Spinal cord (tissue), 10 donors: Measurements from ENCODE around the gene ARF1. TPM values are rescaled to one million over a fixed set of nuclear protein-coding genes. Genes with fewer than 3 reads are reported as not detected.

Experiments
- DNase-seq, 6 donors: peaks; one replicate each; pipeline versions ENCODE4 v3.0.0 to v3.0.0-alpha.2; 2013 to 2015; ENCODE audit warnings: low spot score in 6 of 6, low read depth in 4 of 6
- H3K27ac ChIP-seq: one replicate; pipeline ENCODE4 v1.5.1; 2013; ENCODE audit warnings: low read depth, low read length, control low read depth
- H3K27me3 ChIP-seq: one replicate; pipeline ENCODE4 v1.6.1; 2013; ENCODE audit warnings: low read length; ENCODE audit not compliant: control insufficient read depth, insufficient read depth
- H3K36me3 ChIP-seq: one replicate; pipeline ENCODE4 v1.6.1; 2013; ENCODE audit warnings: low read length; ENCODE audit not compliant: control insufficient read depth, insufficient read depth
- H3K4me1 ChIP-seq: one replicate; pipeline ENCODE4 v1.6.1; 2013; ENCODE audit warnings: low read length; ENCODE audit not compliant: control insufficient read depth, insufficient read depth
- H3K4me3 ChIP-seq: one replicate; pipeline ENCODE4 v1.5.1; 2013; ENCODE audit warnings: low read depth, low read length, control low read depth
- H3K9me3 ChIP-seq: one replicate; pipeline ENCODE4 v1.6.1; 2013; ENCODE audit warnings: low read length; ENCODE audit not compliant: control insufficient read depth, insufficient read depth
- WGBS: methylation state at CpG from one replicate; pipeline ENCODE4 v1.1.5; 2013; ENCODE audit warnings: missing lambda C conversion rate; ENCODE audit not compliant: insufficient coverage; 5-methylcytosine and 5-hydroxymethylcytosine counted together
- polyA plus RNA-seq, 2 donors: library from polyadenylated mRNA; unstranded; fragments of 120-200 nt; gene quantifications; one replicate each; pipeline ENCODE4 v1.2.1, GENCODE V29; 2013; ENCODE audit not compliant: insufficient read length in 2 of 2
- total RNA-seq, 2 donors: library from RNA; depleted of rRNA in 1 of 2; stranded (reverse); fragments of 120-200 nt in 1 of 2; fragments of >200 nt in 1 of 2; gene quantifications; one replicate each; pipeline versions ENCODE4 v1.2.3 to v1.2.4, GENCODE V29; 2013 to 2014
- donor health status: healthy.

Gene ARF1
- total and polyA plus RNA-seq, 4 donors, result 119 to 377 (median 244) TPM

- 96% methylated on average over 2 of the region's 5 CpGs for WGBS
These were observed 34.4 kb upstream of the ARF1 start for GRCh38 chr1:228048120-228048519.

GRCh38 chr1:228048659-228049298, 33.7 kb upstream of the ARF1 start:
- Histone ChIP-seq H3K4me3 (no peak overlapping the region), H3K27me3 (no peaks in the 10 kb centered on the region), H3K9me3 (no peaks in the 10 kb centered on the region), H3K27ac (no peak overlapping the region), H3K36me3 (no peaks in the 10 kb centered on the region), H3K4me1 (no peaks in the 10 kb centered on the region)
- 86% methylated on average over 6 of the region's 6 CpGs for WGBS
- DNase-seq, result no peak

More at GRCh38 chr1:228048120-228048519, 34.4 kb upstream of the ARF1 start:
- Histone ChIP-seq H3K9me3 (no peaks in the 10 kb centered on the region), H3K27ac (no peak overlapping the region), H3K4me1 (no peaks in the 10 kb centered on the region), H3K27me3 (no peaks in the 10 kb centered on the region), H3K4me3 (no peak overlapping the region), H3K36me3 (no peaks in the 10 kb centered on the region)
- no peak for DNase-seq

DNA sequence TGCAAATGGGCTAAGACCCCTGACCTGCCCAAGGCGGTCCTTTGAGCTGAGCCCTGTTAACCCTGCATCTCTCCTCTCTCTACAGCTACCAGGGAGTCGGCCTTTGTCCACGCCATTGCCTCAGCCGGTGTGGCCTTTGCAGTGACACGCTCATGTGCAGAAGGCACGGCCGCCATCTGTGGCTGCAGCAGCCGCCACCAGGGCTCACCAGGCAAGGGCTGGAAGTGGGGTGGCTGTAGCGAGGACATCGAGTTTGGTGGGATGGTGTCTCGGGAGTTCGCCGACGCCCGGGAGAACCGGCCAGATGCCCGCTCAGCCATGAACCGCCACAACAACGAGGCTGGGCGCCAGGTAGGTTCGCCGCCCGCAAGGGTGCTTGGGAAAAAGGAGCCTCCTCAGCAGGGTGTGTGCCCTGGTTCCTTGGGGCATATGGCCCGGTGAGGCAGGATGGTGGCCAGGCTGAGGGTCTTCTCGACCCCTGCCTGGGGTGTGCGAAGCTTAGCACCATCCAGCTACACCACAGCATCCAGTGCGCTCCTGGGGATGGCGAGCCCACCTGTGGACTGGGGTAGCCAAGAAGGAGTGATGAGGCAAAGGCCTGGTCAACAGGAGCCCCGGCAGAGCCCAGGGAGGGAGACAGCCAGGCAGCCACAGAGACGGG, 31.8 kb upstream of the ARF1 start:
- Histone ChIP-seq H3K27me3 (peaks cover 3% of the 10 kb centered on the region), H3K4me1 (no peaks in the 10 kb centered on the region), H3K27ac (no peak overlapping the region), H3K9me3 (no peaks in the 10 kb centered on the region), H3K4me3 (no peak overlapping the region), H3K36me3 (no peaks in the 10 kb centered on the region)
- DNase-seq, result no peak
- WGBS, result 93% methylated on average over 25 of the region's 30 CpGs

DNA sequence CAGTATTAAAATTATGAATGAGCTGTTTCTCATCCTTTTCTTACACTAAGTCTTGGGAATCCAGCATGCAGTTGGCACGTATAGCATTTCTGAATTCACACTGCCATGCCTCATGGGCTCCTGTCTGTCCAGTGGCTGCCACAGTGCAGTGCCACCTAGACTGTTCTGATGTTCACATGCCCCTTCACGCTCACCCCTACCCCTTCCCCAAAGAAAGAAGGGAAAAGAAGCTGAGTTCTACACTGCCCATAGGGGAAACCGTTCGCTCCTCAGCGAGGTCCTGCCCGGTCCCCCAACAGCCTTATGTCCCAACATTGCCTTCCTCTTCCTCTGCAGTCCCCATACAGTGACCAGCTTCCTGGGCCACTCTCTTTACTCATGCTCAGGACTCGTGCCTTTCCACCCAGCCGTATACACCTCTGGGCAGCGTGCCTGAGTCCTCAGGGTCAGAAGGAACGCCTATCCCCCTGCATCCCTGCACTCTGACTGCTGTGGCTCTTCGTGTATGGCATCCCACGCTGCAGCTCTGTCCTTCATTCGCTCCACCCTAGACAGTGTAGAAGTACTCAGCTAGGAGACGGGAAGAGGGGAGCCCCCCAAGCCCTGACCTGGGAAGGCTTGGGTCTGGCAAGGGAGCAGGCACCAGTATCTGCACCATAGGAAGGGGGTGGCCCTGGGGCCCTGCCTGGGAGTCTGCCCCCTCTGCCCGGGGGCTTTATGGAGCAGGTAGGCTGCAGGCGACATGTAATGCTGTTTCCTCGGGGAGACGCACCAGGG, 24.1 kb upstream of the ARF1 start:
- WGBS, result 41% methylated on average over 18 of the region's 18 CpGs
- Histone ChIP-seq H3K36me3 (no peaks in the 10 kb centered on the region), H3K4me1 (peaks cover 17% of the 10 kb centered on the region), H3K4me3 (no peak overlapping the region), H3K27me3 (peaks cover 52% of the 10 kb centered on the region), H3K9me3 (no peaks in the 10 kb centered on the region), H3K27ac (no peak overlapping the region)
- no peak for DNase-seq

- H3K27ac ChIP-seq, result no peak overlapping the region
- WGBS, result 7% methylated on average over 66 of the region's 66 CpGs
- no peak overlapping the region for H3K4me3 ChIP-seq
- no peaks in the 10 kb centered on the region for H3K9me3 ChIP-seq
- peaks cover 52% of the 10 kb centered on the region for H3K27me3 ChIP-seq
- DNase-seq, result peak in 1 of 6 donors; percentile 12
- peaks cover 17% of the 10 kb centered on the region for H3K4me1 ChIP-seq
- H3K36me3 ChIP-seq, result no peaks in the 10 kb centered on the region
These were observed 23.4 kb upstream of the ARF1 start for GRCh38 chr1:228058949-228059633.

- peaks cover 52% of the 10 kb centered on the region for H3K27me3 ChIP-seq
- no peak overlapping the region for H3K27ac ChIP-seq
- 6% methylated on average over 27 of the region's 33 CpGs for WGBS
- DNase-seq, result peak in 1 of 6 donors; percentile 6
- no peaks in the 10 kb centered on the region for H3K9me3 ChIP-seq
- H3K36me3 ChIP-seq, result no peaks in the 10 kb centered on the region
- H3K4me3 ChIP-seq, result no peak overlapping the region
- H3K4me1 ChIP-seq, result peaks cover 17% of the 10 kb centered on the region
These were observed 22.7 kb upstream of the ARF1 start for GRCh38 chr1:228059634-228060457.

- DNase-seq, result no peak
- peaks cover 50% of the 10 kb centered on the region for H3K27me3 ChIP-seq
- no peak overlapping the region for H3K27ac ChIP-seq
- no peaks in the 10 kb centered on the region for H3K9me3 ChIP-seq
- no peak overlapping the region for H3K4me3 ChIP-seq
- WGBS, result 12% methylated on average over 30 of the region's 34 CpGs
- no peaks in the 10 kb centered on the region for H3K36me3 ChIP-seq
- peaks cover 17% of the 10 kb centered on the region for H3K4me1 ChIP-seq
These were observed 21.9 kb upstream of the ARF1 start for GRCh38 chr1:228060458-228061190.

DNA sequence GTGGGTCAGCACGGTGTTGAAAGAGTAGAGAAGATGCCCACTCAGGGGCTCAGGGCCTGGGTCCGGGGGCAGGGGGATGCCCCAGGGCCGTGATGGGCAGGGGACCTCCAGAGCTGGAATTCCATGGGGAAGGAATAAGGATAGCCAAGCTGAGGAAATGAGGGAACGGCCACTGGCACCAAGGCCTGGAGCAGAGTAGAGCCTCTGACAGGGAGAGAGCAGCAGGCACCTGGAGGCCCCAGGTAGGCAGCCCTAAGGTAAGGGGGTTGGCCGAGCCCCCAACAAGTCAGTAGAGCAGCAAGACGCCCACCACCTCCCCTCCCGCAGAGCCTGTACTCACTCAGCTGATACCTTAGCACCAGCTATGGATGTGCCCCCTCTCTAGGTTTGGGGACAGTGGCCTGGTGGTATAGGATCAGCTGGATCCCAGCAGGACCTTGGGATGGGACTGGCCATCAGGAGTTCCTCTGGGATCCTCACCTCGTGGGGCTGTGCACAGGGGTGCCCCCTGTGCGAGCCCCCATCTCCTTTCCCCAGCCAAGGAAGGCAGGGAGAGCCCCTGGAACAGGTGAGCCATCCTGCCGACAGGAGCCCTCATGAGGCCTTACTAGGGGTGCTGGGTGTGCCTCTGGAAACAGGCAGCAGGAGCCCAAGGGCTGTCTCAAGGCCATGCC, 21.0 kb upstream of the ARF1 start:
- peaks cover 48% of the 10 kb centered on the region for H3K27me3 ChIP-seq
- no peaks in the 10 kb centered on the region for H3K36me3 ChIP-seq
- no peak overlapping the region for H3K27ac ChIP-seq
- 85% methylated on average over 8 of the region's 10 CpGs for WGBS
- no peak for DNase-seq
- no peak overlapping the region for H3K4me3 ChIP-seq
- peaks cover 17% of the 10 kb centered on the region for H3K4me1 ChIP-seq
- H3K9me3 ChIP-seq, result no peaks in the 10 kb centered on the region
